GM18502 (cell line): ENCODE data around the gene SLC4A11.

Experiments used
- ATAC-seq: cut with Tn5 transposase; IDR thresholded peaks from one replicate; pipeline ENCODE4 v1.9.1; 2021; ENCODE audit warnings: mild to moderate bottlenecking; ENCODE audit not compliant: unreplicated experiment, poor library complexity

SLC4A11 gene

GRCh38 chr20:3180319-3180718, 58.7 kb downstream of the SLC4A11 start:
- no peak for ATAC-seq

DNA sequence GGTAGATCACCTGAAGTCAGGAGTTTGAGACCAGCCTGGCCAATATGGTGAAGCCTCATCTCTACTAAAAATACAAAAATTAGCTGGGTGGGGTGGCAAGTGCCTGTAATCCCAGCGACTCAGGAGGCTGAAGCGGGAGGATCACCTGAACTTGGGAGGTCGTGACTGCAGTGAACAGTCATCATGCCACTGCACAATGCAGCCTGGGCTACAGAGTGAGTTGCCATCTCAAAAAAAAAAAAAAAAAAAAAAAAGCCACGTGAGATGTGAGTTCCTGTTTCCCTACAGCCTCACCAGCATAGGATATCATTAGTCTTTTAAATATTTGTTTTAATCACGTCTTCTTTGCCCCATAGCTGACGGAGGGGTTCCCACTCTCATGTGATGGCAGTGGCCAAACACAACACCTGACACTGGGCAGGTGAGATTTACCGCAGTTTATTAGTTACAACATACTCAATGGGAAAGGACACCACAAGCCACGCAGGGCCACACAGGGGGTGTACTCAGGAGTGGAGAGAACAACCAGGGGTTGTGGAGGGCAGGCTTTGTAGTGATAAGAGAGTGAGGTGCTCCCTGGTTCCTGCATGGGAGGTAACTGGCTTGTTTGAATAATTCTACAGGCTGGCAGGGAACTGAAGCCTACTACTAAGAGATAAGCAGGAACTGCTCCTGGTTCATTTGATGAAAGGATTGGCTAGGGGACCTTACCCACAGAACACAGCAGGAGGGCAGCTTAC, 61.1 kb downstream of the SLC4A11 start:
- no peak for ATAC-seq
